Astrocyte (in vitro differentiated cells and primary cell): ENCODE data around the gene CCDC126. TPM values are rescaled to one million over a fixed set of nuclear protein-coding genes. Genes with fewer than 3 reads are reported as not detected.

Experiments used
- DNase-seq: peaks from one replicate; pipeline ENCODE4 v3.0.0-alpha.2; 2010; ENCODE audit warnings: low read depth
- FAIRE-seq: peaks from 2 replicates; lab custom pipeline; 2011; peaks lifted over from hg19 to GRCh38; lab: Jason Lieb, UNC
- H2AFZ ChIP-seq: 2 replicates; pipeline ENCODE4 v1.6.0; 2012; ENCODE audit warnings: low read depth, low read length, inconsistent platforms
- H3K27ac ChIP-seq: 2 replicates; pipeline ENCODE4 v1.5.1; 2011; ENCODE audit warnings: low read depth, low read length, inconsistent platforms
- H3K27me3 ChIP-seq: 2 replicates; pipeline ENCODE4 v1.6.0; 2011; ENCODE audit warnings: low read length, inconsistent platforms; ENCODE audit not compliant: insufficient read depth
- H3K36me3 ChIP-seq: 2 replicates; pipeline ENCODE4 v1.5.1; 2011; ENCODE audit warnings: low read length, inconsistent platforms; ENCODE audit not compliant: insufficient read depth
- H3K4me1 ChIP-seq: 2 replicates; pipeline ENCODE4 v1.5.1; 2011; ENCODE audit warnings: low read length, inconsistent platforms; ENCODE audit not compliant: insufficient read depth
- H3K4me2 ChIP-seq: 2 replicates; pipeline ENCODE4 v1.6.0; 2012; ENCODE audit warnings: low read length, inconsistent platforms
- H3K4me3 ChIP-seq: 2 replicates; pipeline ENCODE4 v1.5.1; 2011; ENCODE audit warnings: low read depth, mild to moderate bottlenecking, low read length, inconsistent platforms; ENCODE audit not compliant: insufficient read depth
- H3K79me2 ChIP-seq: 2 replicates; pipeline ENCODE4 v1.6.0; 2012; ENCODE audit warnings: mild to moderate bottlenecking, low read length, inconsistent platforms; ENCODE audit not compliant: insufficient read depth
- H3K9ac ChIP-seq: 2 replicates; pipeline ENCODE4 v1.6.0; 2012; ENCODE audit warnings: mild to moderate bottlenecking, low read length, inconsistent platforms
- H3K9me3 ChIP-seq: 2 replicates; pipeline ENCODE4 v1.5.1; 2012; ENCODE audit warnings: low read depth, mild to moderate bottlenecking, low read length, inconsistent platforms; ENCODE audit not compliant: insufficient read depth
- H4K20me1 ChIP-seq: 2 replicates; pipeline ENCODE4 v1.6.0; 2012; ENCODE audit warnings: low read length, inconsistent platforms; ENCODE audit not compliant: insufficient read depth
- H3K27ac Mint-ChIP-seq: one replicate; pipeline ENCODE4 v1.8.0; 2021; ENCODE audit warnings: mild to moderate bottlenecking, mixed read lengths; ENCODE audit not compliant: unreplicated experiment
- H3K27me3 Mint-ChIP-seq: one replicate; pipeline ENCODE4 v1.8.0; 2021; ENCODE audit warnings: low read depth, mixed read lengths; ENCODE audit not compliant: unreplicated experiment
- H3K36me3 Mint-ChIP-seq: one replicate; pipeline ENCODE4 v1.8.0; 2021; ENCODE audit warnings: low read depth, mixed read lengths; ENCODE audit not compliant: unreplicated experiment
- H3K4me1 Mint-ChIP-seq: one replicate; pipeline ENCODE4 v1.8.0; 2021; ENCODE audit warnings: low read depth, mixed read lengths; ENCODE audit not compliant: unreplicated experiment
- H3K4me3 Mint-ChIP-seq: one replicate; pipeline ENCODE4 v1.8.0; 2021; ENCODE audit warnings: mild to moderate bottlenecking, moderate library complexity, mixed read lengths; ENCODE audit not compliant: unreplicated experiment
- H3K9me3 Mint-ChIP-seq: one replicate; pipeline ENCODE4 v1.8.0; 2021; ENCODE audit warnings: mild to moderate bottlenecking, mixed read lengths; ENCODE audit not compliant: unreplicated experiment
- CTCF ChIP-seq: IDR thresholded peaks from 2 replicates; pipeline ENCODE4 v1.5.1; 2011; ENCODE audit warnings: low read depth, mild to moderate bottlenecking, inconsistent platforms, low read length, moderate library complexity; ENCODE audit not compliant: insufficient read depth
- EZH2 ChIP-seq: IDR thresholded peaks from 2 replicates; pipeline ENCODE4 v1.6.1; 2012; ENCODE audit warnings: mild to moderate bottlenecking, low read length, inconsistent platforms; ENCODE audit not compliant: insufficient read depth
- total RNA-seq: library from RNA; stranded (reverse); gene quantifications from 2 replicates; pipeline ENCODE4 v1.2.1, GENCODE V29; 2021

Gene CCDC126
- total RNA-seq, 1 donor from 2014 or later: 12.0 TPM

- Mint-ChIP-seq H3K9me3 (no peaks in the 10 kb centered on the region), H3K4me3 (no peak overlapping the region), H3K36me3 (no peaks in the 10 kb centered on the region), H3K27me3 (no peaks in the 10 kb centered on the region), H3K27ac (no peak overlapping the region), H3K4me1 (no peaks in the 10 kb centered on the region)
- Histone ChIP-seq H3K9me3 (no peaks in the 10 kb centered on the region), H3K4me3 (no peak overlapping the region), H2AFZ (no peak overlapping the region), H3K79me2 (no peaks in the 10 kb centered on the region), H4K20me1 (no peaks in the 10 kb centered on the region), H3K27ac (no peak overlapping the region), H3K4me2 (no peak overlapping the region), H3K36me3 (no peaks in the 10 kb centered on the region), H3K27me3 (no peaks in the 10 kb centered on the region), H3K4me1 (no peaks in the 10 kb centered on the region), H3K9ac (no peak overlapping the region)
- FAIRE-seq: no peak
- no peak for DNase-seq
- TF ChIP-seq EZH2 (no peak), CTCF (no peak)
These were observed 11.0 kb upstream of the CCDC126 start for GRCh38 chr7:23586159-23586558.

GRCh38 chr7:23590529-23590928, 6.7 kb upstream of the CCDC126 start:
- Histone ChIP-seq H3K9ac (no peak overlapping the region), H4K20me1 (no peaks in the 10 kb centered on the region), H2AFZ (no peak overlapping the region), H3K79me2 (no peaks in the 10 kb centered on the region), H3K9me3 (no peaks in the 10 kb centered on the region), H3K4me1 (no peaks in the 10 kb centered on the region), H3K27ac (no peak overlapping the region), H3K36me3 (no peaks in the 10 kb centered on the region), H3K4me3 (no peak overlapping the region), H3K27me3 (no peaks in the 10 kb centered on the region), H3K4me2 (no peak overlapping the region)
- DNase-seq (no peak), FAIRE-seq (no peak)
- H3K4me3 Mint-ChIP-seq: no peak overlapping the region
- no peak for TF ChIP-seq EZH2
- TF ChIP-seq CTCF: no peak
- H3K4me1 Mint-ChIP-seq: peaks cover 5% of the 10 kb centered on the region
- H3K9me3 Mint-ChIP-seq: no peaks in the 10 kb centered on the region
- no peaks in the 10 kb centered on the region for H3K36me3 Mint-ChIP-seq
- H3K27me3 Mint-ChIP-seq: no peaks in the 10 kb centered on the region
- H3K27ac Mint-ChIP-seq: no peak overlapping the region

GRCh38 chr7:23593706-23594105, 3.5 kb upstream of the CCDC126 start:
- DNase-seq (no peak), FAIRE-seq (no peak)
- H3K27me3 Mint-ChIP-seq: no peaks in the 10 kb centered on the region
- Histone ChIP-seq H3K4me3 (no peak overlapping the region), H2AFZ (no peak overlapping the region), H3K36me3 (no peaks in the 10 kb centered on the region), H3K79me2 (peaks cover 5% of the 10 kb centered on the region), H3K9me3 (no peaks in the 10 kb centered on the region), H4K20me1 (no peaks in the 10 kb centered on the region), H3K4me1 (peaks cover 8% of the 10 kb centered on the region), H3K27ac (no peak overlapping the region), H3K4me2 (no peak overlapping the region), H3K27me3 (no peaks in the 10 kb centered on the region), H3K9ac (no peak overlapping the region)
- no peak for TF ChIP-seq EZH2
- no peak for TF ChIP-seq CTCF
- H3K4me3 Mint-ChIP-seq: no peak overlapping the region
- peaks cover 12% of the 10 kb centered on the region for H3K4me1 Mint-ChIP-seq
- H3K27ac Mint-ChIP-seq: no peak overlapping the region
- H3K9me3 Mint-ChIP-seq: no peaks in the 10 kb centered on the region
- H3K36me3 Mint-ChIP-seq: no peaks in the 10 kb centered on the region
